ENCODE results near the gene LPP.
"Not testable (repeated sequence)": the region's sequence is repeated elsewhere in the genome, so short reads cannot be mapped to it uniquely, and the experiment has no call there.

LPP gene

DNA sequence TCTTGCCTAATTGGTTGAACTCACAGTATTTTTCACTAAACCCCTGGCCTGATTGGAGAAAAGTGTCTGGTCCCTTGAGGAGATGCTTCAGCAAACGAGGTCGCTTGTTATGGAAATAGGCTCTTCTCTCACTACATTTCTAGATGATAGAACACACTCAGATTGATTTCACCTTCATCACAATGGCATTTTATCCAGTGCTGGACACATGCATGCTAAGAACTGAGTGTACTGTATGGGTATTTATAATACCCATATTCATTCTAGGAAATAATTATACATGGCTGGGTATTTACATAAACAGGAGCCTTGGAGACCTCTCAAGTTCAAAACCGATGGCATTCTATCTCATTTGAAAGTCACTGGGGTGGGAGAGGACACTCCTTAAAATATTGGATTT is 444.9 kb downstream of the LPP start:
- no peak for DNase-seq (ENCODE audit: low read depth)

DNA sequence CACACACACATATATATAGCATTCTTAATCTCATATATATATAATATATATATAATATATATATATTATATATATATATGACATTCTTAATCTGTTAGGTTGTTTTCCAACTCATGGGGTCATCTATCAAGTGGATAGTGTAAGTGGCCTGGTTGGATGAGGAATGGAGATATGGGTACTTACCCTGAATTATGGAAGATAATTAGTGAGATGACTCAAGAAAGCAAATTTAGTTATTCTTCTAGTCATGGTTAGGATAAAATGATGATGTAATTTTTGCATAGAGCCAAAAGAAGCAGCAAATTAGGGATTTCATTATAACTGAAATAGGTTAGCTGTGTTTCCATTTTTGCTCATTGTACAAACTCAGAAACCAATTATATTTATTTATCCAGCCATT is 448.2 kb downstream of the LPP start:
- DNase-seq (ENCODE audit: low read depth) = no peak

DNA sequence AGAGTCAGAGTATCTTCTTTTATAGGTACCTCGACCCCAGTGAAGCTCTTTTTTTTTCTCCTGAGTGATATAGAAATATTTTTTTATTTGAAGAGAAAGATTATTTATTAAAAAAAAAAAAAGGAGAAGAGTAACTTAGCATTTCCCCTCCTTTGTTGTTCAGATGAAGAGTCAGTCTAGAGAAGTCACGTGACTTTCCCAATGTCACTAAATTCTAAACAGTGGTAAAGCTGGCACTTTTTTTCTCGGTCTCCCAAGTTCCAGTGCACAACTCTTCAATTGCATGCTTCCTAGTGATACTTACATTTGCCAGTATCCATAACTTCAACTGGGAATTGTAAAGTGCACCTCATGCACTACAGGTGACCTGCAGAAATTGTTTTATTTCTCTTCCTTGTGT is 448.7 kb downstream of the LPP start:
- no peak for DNase-seq (ENCODE audit: low read depth)

DNA sequence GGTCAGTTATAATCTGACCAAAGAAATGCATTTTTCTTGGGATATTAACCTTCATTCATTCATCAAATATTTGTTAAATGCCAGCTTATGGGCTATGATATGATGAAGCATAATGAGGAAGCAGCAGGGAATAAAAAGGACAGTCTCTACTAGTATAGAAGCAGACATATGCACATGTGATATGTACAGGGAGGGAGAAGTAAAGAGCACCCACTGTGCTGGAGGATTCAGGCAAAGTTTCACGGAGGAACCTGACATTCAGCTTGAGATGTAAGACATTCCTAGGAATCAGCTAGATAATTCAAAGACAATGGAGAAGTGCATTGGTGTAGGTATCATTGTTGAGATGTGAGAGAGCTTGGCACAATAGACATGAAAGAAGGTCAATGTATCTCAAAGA is 450.7 kb downstream of the LPP start:
- DNase-seq (ENCODE audit: low read depth) = no peak

DNA sequence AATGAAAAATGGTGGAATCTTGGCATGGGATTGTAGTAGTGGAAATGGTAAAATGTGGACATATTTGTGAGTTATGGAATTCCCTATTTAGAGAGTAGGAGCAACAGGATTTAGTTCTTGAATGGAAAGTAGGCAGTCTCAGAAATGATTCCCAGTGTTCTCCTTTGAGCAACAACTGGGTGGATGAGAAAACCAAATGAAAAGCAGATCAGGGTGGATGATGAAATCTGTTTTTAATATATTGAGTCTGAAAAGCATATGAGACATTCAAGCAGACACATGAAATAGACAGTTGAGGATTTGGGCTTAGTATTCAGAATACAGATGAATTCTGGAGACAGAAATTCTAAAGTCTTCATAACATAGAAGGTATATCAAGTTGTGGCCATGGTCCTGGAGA is 451.3 kb downstream of the LPP start:
- DNase-seq (ENCODE audit: low read depth) = no peak

DNA sequence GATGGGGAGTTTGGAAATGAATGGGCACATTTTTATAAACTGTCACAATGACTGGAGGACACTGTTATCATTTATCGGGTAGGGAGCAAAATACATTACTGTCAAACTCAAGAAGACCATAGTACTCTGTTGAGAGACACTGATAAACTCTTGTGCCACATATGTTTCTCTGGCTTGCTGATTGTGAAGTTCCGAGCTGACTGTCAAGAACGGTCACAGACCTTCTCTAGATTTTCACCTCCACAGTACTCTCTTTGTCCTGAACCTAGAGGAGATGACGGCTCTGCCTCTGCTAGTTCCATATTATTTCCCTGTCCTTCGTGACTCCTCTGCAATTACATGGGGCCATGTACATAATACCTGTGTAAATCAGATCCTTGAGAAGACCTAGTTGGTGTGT is 451.9 kb downstream of the LPP start:
- no peak for DNase-seq (ENCODE audit: low read depth)

DNA sequence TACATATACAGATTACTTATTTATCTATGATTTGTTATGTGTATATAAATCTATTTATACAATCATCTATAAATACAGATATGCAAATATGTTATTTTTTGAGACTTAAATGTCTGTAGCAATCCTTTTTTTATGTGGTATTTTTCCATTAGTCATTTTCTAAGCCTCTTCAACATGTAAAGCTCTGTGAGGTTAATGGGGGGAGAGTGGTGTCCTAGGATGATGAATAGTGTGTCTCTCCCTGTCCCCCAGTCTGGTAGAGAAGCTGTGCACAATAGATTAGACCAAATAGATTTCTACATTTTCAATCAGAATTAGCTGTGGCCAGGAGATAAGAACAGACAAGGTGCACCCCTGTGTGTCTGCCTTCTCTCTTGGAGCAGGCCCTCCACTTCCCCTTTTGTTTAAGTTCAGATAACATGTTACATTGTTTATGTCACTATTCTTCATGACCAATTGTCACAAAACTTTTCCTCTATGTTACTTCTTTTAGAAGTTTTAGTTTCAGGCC is 453.9 kb downstream of the LPP start:
- DNase-seq (ENCODE audit: low read depth) = no peak

DNA sequence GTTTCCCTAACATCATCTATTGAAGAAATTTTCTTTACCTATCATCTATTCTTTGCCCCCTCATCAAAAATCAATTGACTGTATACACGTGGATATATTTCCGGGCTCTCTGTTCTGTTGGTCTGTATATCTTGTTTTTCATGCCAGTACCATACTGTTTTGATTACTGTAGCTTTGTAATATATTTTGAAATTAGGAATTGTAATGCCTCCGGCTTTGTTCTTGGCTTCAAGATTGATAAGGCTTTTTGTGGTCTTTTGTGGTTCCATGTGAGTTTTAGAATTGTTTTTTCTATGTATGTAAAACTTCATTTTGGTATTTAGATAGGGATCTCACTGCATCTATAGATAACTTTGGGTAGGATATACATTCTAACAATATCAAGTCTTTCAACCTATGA is 454.4 kb downstream of the LPP start:
- no peak for DNase-seq (ENCODE audit: low read depth)

DNA sequence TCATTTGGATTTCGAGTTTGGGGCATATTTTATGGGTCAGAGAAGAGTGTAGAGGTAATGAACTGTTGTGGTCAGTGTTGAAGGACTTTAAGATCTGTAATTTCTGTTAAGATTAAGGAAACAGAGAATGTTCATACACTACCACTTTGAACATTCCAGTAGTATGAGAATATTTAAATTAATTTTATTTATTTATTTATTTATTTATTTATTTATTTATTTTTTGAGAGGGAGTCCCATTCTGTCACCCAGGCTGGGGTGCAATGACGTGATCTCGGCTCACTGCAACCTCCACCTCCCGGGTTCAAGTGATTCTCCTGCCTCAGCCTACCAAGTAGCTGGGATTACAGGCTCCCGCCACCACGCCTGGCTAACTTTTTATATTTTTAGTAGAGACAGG is 459.8 kb downstream of the LPP start:
- DNase-seq (ENCODE audit: low read depth) = not testable (repeated sequence)

DNA sequence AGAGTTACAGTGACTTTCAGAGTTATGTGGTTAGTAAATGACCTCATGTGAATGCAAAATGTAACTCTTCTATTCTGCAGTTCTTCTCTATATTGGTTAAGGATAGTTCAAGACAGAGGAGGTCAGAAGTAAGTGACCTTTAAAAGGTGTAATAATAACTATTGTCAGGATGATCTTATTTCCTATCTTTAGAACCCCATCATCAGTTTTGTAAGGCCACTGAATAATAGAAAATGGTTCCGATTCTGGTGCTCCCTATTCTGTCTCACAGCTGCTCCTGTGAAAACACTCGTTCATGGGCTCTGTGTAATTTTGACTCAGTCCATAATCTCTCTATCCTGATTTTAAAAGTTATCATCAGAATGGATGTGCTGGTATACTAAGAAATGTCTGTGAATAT is 463.3 kb downstream of the LPP start:
- DNase-seq (ENCODE audit: low read depth) = no peak

DNA sequence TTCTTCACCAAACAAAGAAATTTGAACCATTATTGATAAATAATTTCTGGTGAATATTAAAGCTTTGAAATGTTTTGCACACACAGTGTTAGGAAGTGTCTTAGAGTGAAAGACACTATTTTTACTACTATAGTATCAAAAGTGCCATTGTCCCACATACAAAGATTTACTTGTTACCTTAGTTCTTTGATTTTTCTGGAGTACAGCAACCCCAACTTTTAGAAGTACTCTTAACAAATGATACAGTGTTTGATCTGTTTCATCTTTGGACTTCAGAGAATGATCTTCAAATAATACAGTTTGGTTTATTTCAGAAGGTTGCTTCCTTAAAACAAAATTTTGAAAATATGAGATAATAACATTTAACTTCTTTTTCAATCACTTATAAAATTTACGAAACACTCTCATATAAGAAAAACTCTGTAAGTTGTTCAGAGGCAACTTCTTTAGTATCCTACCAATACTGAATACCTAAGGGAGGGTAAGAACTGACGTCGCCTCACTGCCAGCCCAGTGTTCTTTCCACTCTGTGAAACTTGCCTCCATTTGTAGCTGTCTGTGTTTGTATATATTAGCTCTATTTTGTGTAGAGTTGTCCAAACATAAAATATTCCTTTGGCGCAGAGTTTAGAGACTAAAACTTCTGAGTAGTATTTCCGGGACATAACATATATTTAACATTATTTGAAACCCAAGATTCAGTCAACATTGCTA is 464.2 kb downstream of the LPP start:
- DNase-seq (ENCODE audit: low read depth) = no peak

DNA sequence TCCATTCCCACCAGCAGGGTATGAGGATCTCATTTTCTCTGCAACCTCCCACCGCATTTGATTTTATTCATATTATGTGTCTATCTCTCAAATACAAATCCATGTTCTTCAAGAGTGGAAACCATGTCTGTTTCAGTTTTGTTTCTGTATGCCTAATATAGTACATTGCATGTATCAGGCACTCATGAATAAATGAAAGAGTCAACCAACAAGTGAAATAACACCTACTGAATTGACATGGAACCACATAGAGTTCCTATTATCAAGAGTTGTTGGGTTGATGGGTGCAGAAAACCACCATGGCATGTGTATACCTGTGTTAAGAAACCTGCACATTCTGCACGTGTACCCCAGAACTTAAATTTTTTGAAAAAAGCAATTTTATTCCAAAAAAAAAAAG is 466.8 kb downstream of the LPP start:
- no peak for DNase-seq (ENCODE audit: low read depth)

DNA sequence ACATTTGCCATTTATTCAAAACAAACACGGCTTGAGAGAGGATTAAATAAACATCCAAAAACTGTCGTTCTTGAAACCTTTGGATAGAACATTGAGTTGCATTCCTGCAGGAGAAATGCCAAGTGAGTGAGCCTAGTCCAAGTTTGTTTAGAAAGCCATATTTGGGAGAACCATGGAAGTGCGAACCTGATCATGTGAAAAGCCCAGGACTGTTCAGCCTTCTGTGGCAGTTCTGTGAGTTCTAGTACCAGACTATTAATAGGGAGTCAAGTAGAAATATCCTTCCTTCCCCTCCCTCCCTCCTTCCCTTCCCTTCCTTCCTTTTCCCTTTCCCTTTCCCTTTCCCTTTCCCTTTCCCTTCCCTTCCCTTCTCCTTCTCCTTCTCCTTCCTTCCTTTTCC is 470.4 kb downstream of the LPP start:
- no peak for DNase-seq (ENCODE audit: low read depth)

DNA sequence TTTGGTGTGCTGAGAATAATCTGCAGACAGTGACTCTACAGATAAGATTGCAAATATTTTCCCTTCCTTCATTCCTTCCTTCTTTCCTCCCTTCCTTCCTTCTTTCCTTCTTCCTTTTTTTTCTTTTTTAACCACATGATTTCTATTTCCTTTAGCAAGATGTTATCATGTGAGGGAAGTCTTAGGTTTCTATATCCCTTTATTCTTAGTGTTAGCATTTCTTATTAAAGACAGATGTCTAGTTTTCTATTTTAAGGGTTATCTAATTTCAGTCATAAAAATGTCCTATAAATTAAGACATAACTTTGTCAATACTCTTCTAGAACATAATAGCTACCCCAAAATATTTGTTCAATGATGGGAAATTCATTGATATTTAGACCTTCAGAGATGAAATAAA is 470.9 kb downstream of the LPP start:
- no peak for DNase-seq (ENCODE audit: low read depth)

DNA sequence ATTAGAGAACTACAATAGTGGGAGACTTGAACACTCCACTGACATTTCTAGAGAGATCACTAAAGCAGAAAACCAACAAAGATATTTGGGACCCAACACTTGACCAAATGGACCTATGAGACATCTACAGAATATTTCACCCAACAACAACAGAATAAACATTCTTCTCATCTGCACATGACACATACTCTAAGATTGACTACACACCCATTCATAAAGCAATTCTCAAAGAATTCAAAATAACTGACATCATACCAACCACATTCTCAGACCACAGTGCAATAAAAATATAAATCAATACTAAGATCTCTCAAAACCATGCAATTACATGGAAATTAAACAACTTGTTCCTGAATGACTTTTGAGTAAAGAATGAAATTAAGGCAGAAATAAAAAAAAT is 473.7 kb downstream of the LPP start:
- no peak for DNase-seq (ENCODE audit: low read depth)

DNA sequence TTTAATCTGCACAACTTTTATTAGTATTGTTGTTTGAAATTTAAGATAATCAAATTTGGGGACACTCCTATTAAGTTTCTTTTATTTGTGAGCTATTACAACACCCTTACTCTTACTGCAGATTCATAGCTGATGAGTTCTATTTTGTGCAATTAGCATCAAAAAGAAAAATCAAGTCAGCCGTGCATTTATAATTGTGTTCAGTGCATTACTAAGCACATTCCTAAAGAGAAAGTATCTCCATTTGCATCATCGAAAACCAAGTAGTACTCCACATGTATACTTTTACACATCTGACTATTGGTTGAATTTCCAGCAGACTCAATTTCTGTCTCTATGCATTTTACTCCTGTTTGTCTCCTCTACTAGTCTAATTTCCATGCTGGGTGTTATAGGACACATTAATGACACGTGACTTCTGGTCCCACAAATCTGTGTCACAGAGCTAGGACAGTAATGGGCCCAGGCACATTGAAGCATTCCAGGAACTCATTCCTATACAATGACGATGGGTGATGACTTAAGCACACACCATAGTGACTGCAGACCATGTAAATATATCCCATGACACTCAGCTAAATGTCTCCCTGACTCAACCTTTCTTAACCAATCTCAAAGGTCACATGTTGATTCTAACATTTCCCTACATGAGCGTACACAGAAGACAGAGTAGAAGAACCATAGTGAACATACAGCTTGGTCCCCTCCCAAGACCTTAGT is 477.5 kb downstream of the LPP start:
- DNase-seq (ENCODE audit: low read depth) = no peak

DNA sequence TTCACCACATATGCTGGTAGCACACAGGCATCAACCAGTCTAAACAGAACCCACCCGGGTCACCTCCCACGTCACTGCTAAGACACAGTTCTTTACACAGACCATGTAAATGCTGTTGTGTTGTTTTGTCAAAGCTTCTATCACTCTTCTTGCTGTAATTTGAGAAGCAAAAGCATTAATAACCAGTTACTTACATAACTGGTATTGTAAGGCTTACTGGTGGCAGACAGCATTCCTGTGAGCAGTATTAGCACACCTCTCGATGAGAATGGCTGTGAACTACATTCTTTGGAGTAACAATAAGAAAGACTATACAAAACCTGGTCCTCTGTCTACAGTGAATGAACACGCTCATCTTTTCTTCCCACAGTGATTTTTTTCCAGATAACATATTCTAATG is 479.2 kb downstream of the LPP start:
- no peak for DNase-seq (ENCODE audit: low read depth)

DNA sequence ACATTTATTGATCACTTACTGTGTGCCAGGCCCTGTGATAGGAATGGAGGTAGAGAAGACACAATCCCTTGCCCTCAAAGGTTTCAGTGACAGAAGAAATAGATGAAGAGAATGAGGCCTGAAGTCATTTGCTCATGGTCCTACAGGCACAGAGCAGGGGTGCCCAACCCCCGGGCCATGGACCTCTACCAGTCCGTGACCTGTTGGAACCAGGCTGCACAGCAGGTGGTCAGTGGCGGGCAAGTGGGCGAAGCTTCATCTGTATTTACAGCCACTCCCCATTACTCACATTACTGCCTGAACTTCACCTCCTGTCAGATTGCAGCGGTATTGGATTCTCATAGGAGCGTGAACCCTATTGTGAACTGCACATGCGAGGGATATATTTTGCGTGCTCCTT is 480.3 kb downstream of the LPP start:
- no peak for DNase-seq (ENCODE audit: low read depth)

DNA sequence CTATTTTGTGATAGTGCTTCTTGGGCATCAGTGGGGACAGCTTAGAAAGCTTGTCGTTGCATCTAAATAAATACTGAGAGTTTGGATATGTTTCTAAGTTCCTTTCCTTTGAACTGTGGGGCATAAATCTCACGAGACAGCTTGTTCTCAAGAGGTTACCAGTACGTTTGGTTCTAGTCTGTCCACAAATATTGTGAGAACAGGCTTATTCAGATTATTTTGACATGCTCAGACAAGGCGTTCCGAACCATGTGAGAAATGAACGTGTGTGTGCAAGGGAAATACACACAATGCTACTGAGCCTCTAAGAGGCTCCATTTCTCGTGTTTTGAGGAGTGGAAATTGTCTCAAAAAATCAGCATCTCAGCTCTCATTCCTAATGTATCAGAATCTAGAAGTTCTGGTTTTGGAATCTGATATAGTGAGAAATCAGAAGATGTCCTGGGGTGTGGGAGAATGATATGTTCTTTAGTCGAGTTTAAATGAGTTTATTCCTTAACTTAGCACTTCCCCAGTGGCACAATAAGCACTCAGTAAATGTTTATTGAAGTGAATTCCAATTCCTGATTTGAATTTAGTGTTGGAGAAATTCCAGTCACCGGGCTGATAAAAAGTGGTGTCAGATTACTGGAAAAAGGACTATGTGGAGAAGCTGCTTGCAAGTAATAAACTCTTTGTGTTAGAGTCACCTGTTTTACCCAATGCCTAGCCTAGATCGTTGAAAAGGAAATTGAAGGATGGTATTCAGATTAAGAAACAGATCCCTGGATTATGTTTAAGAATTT is 481.5 kb downstream of the LPP start:
- DNase-seq (ENCODE audit: low read depth) = no peak

DNA sequence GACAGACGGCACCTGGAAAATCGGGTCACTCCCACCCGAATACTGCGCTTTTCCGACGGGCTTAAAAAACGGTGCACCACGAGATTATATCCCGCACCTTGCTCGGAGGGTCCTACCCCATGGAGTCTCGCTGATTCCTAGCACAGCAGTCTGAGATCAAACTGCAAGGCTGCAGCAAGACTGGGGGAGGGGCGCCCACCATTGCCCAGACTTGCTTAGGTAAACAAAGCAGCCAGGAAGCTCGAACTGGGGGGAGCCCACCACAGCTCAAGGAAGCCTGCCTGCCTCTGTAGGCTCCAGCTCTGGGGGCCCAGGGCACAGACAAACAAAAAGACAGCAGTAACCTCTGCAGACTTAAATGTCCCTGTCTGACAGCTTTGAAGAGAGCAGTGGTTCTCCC is 482.3 kb downstream of the LPP start:
- not testable (repeated sequence) for DNase-seq (ENCODE audit: low read depth)

DNA sequence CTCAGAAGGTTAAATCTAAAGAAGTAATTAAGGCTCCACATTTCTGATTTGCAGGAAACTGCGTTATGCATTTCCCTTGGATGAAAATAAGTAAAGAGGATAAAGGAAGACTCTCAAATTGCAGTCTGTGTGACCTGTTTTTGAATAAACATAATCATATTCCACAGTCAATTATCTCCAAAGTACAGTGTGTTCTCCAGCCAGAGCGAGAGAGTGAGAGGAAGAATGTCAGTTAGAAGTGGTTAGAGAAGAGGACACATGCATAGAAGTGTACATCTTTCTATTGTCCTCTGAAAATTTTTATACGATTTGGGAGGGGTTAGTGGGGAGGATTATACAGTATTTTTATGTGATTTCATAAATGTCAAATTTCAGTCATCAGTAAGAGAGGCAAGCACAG is 487.1 kb downstream of the LPP start:
- DNase-seq (ENCODE audit: low read depth) = no peak

DNA sequence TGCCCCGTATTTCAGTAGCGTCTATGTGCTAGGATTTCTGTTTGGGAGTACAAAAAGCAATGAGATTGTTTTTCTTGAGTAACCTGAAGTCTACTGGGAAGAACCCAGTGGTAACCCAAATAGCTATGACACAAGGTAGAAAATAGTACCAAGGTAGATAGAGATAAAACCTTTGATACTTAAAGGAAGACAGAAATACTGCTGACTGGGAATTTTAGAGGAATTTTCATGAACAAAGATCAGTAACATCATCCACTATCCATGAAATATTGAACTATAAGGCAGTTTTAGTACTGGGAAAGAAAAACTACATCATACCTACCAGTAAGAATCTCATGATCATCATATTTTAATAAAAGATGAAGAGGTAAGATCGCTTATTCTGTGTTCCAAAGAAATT is 489.8 kb downstream of the LPP start:
- DNase-seq (ENCODE audit: low read depth) = no peak

DNA sequence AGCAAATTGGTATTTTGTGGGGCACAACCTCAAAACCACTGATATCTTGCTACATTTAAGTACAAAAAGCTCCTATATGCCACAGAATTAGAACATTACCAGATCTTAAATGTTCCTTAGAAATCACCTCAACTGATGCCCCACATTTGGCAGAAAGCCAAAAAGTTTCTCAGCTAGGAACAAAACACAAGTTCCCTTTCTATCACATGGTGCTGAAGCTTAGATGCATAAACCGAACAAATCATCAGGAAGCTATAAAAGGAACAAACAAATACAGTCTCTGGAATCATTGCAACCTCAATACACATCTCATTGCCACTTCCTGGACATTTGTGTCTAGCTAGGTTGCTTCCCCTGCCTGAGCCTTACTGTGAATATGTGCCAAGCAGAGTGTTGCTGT is 492.6 kb downstream of the LPP start:
- DNase-seq (ENCODE audit: low read depth) = no peak

Measured in stimulated activated CD8-positive, alpha-beta memory T cell treated with anti-CD3 and anti-CD28 coated beads, Interleukin-12 subunit alpha, Interleukin-12 subunit beta, amount 100 ng/mL, for 4 hours (primary cell).